ENCODE data around the gene ASB6.

Gene ASB6

DNA sequence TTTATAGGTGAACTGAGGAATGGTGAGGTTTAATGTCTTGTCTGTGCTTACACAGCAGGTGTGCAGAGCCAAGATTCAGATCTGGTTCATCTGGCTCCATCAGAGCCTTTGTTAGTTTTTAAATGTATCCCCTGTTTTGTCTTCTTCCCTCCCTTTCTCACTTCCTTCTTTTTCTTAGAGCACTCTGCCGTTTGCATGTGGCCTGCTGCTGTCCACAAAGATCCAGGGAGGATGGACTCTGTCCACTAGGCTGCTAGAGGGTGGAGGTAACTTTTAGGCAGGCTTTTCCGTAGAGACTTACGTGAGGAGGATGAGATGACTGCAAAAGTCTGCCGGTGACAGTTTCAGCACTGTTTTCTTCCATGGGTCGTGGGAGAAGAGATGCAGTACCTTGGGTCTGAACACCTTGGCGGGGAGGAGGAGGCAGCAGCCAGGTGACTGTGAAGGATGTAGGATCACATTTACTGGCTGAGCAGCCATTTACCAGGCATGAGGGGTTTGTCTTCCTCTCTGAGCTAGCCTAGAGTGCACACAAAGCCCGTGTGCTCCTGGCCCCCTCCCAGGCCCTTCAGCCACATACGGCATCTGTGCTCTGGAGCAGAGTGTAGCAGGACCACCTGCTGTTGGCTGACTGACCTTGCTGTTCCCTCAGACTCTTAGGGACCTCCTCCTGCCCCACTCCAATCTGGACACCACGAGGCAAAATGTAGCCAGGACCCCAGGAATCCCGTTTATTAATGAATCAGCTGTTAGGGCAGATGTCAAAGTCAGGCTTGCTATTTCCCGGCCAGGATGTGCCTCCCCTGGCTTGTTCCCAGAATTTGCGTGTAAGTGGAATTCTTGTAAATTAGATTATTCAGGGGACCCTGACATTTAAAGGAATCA, 14.2 kb downstream of the ASB6 start:
- Histone ChIP-seq H3K4me3 (peak overlapping the region; percentile 79), H3K27ac (peak overlapping the region; percentile 90 to 95)
- no peak for DNase-seq (ENCODE audit: low spot score)
- TF ChIP-seq, protein P1, sequence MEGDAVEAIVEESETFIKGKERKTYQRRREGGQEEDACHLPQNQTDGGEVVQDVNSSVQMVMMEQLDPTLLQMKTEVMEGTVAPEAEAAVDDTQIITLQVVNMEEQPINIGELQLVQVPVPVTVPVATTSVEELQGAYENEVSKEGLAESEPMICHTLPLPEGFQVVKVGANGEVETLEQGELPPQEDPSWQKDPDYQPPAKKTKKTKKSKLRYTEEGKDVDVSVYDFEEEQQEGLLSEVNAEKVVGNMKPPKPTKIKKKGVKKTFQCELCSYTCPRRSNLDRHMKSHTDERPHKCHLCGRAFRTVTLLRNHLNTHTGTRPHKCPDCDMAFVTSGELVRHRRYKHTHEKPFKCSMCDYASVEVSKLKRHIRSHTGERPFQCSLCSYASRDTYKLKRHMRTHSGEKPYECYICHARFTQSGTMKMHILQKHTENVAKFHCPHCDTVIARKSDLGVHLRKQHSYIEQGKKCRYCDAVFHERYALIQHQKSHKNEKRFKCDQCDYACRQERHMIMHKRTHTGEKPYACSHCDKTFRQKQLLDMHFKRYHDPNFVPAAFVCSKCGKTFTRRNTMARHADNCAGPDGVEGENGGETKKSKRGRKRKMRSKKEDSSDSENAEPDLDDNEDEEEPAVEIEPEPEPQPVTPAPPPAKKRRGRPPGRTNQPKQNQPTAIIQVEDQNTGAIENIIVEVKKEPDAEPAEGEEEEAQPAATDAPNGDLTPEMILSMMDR (IDR thresholded peaks at IDR 0.05), result no peak

DNA sequence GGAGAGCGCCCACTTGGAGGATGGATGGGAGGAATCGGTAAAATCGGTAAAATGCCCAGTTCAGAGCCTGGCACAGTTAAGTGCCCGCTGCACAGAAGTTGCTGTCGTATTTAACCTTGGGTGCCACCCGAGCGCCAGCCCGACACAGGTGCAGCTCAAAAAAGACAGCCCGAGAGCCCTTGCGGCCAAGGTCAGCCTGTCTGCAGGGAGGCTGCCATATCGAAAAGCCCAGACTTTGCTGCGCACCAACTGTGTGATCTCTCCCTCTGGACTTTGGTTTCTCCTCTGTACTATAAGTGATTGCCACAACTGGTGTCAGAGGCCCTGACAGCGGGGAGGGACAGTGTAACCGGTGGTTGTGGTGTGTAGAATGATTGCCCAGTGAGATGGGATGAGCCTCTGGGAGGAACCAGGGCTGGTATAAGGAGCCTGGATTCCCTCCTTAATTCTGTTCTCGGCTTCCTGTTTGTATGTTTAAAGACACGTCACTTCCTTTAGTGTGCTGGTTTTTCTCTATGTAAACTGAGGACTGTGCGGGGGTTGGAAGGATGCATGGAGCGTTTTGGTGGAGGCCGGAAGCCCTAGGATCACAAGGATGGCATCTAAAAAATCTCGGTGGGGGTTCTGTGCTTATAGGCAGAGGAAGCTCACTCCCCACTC, 15.2 kb downstream of the ASB6 start:
- TF ChIP-seq, protein P1 (IDR thresholded peaks at IDR 0.05), result no peak
- DNase-seq (ENCODE audit: low spot score), result no peak

DNA sequence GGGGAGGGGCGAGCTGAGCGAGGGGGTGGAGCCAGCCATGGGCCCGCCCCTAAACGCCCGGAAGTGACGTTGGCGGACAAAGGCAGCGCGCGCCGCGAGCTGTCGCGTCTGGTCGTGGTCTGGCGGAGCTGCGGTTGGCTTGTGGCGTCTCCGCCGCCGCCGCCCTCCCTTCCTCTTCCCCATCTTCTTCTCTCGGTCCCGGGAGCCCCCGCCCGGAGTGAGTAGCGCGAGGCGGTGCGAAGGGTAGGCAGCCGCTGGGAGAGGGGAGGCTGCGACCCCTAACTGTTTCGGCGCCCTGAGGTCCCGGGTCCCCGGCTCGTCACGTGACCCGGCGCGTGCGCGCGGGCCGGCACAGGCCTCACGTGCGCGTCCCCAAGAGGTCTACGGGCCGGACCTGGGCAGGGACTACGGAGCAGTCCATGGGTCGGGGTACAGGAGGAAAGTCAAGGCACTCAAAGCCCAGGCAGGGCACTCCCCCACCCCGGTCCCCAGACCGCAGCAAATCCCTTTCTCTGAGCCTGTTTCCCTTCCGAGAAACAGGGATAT, 15.8 kb downstream of the ASB6 start, which contains the start of gene NTMT1:
TSS of gene NTMT1 (plus strand) at position 85 of the 546 bp plus-strand sequence. CDS start 6,541 bp downstream, outside the sequence.
- peak within 1 kb of the TSS; percentile 90 to 95 for H3K27ac ChIP-seq
- peak within 1 kb of the TSS; percentile 79 for H3K4me3 ChIP-seq
- TF ChIP-seq, protein P1 (IDR thresholded peaks at IDR 0.05), result no peak
- DNase-seq (ENCODE audit: low spot score), result peak; percentile 91

More for the DNA sequence above, 15.2 kb downstream of the ASB6 start:
- Histone ChIP-seq H3K27ac (peak overlapping the region; percentile 90 to 95), H3K4me3 (peak overlapping the region; percentile 79)

DNA sequence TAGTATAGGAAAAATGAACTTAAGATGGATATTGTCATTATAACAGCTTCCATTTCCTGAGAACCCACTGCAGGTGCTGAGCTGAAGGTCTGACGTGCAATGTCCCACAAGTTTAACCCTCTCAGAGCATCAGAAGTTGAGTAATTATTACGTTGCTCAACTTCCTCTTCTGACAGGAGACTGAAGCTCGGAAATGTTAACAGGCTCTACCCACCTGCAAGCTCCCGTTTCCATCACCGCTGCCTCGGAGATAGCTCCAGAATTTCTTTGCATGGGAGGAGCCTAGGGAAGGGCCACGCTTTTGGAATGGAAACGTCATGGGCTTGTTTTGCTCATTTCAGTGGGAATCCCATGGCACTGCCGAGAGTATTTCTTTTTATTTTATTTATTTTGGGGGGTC, 17.0 kb downstream of the ASB6 start:
- TF ChIP-seq, protein P1 (IDR thresholded peaks at IDR 0.05), result no peak
- Histone ChIP-seq H3K27ac (no peak overlapping the region), H3K4me3 (no peak overlapping the region)
- DNase-seq (ENCODE audit: low spot score), result no peak

- Histone ChIP-seq H3K4me3 (no peak overlapping the region), H3K27ac (no peak overlapping the region)
- TF ChIP-seq, protein P1 (IDR thresholded peaks at IDR 0.05), result peak; percentile 40
- DNase-seq (ENCODE audit: low spot score), result no peak
Observed at GRCh38 chr9:129624168-129624759, 17.7 kb downstream of the ASB6 start.

DNA sequence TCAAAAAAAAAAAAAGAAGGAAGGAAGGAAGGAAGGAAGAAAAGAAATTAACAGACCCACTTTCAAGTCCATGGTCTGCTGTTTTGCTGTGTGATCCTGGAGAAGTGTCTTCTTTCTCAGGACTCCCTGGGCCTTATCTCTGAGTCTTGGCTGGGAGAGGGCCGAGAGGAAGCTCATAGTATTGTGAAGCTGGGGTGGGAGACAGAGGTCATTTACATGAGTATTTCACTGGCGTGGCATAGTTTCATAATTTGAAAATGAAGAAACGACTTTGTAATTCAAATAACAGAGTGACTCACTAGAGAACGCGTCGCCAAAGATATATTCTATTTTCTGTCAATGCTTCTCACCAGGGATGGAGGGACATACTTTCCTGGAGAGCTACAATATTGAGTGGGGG, 18.6 kb downstream of the ASB6 start:
- H3K27ac ChIP-seq, result no peak overlapping the region
- DNase-seq (ENCODE audit: low spot score), result no peak
- H3K4me3 ChIP-seq, result no peak overlapping the region
- TF ChIP-seq, protein P1 (IDR thresholded peaks at IDR 0.05), result no peak

All from coronary artery (tissue), 2 donors.